ENCODE measurements around the gene GNE. TPM values are rescaled to one million over a fixed set of nuclear protein-coding genes. Genes with fewer than 3 reads are reported as not detected.

The GNE gene
- total and polyA plus RNA-seq, 12 donors, result 4.8 to 34.3 (median 20.7) TPM

- intact Hi-C loops (cut with DNase I), result no loop called here
- peak in 1 of 7 donors; percentile 49 for DNase-seq
- H3K36me3 ChIP-seq (replicated peaks in 1 of 2), result peaks cover 0 to 86% of the 10 kb centered on the region in 2 donors
- H3K9me3 ChIP-seq (replicated peaks in 1 of 3), result no peaks in the 10 kb centered on the region
- TF ChIP-seq POLR2A (IDR thresholded peaks at IDR 0.05) (no peak), CTCF (IDR thresholded peaks at IDR 0.05) (no peak)
- no peaks in the 10 kb centered on the region for H3K27me3 ChIP-seq
- H3K27ac ChIP-seq, result no peak overlapping the region
- 87 to 100% (median 91%) methylated on average over 3 of the region's 3 CpGs for WGBS, 4 donors
- no peaks in the 10 kb centered on the region for H3K4me1 ChIP-seq (replicated peaks in 1 of 2)
- H3K4me3 ChIP-seq, result no peak overlapping the region
These were observed 36.6 kb downstream of the GNE start for GRCh38 chr9:36221667-36222066.

- Histone ChIP-seq H3K36me3 (replicated peaks in 1 of 2) (peaks cover 0 to 67% of the 10 kb centered on the region in 2 donors), H3K27me3 (no peaks in the 10 kb centered on the region), H3K4me1 (replicated peaks in 1 of 2) (peaks cover 10 to 21% of the 10 kb centered on the region in 2 donors), H3K27ac (no peak overlapping the region), H3K9me3 (replicated peaks in 1 of 3) (no peaks in the 10 kb centered on the region), H3K4me3 (no peak overlapping the region)
- intact Hi-C loops (cut with DNase I), result no loop called here
- TF ChIP-seq POLR2A (IDR thresholded peaks at IDR 0.05) (no peak), CTCF (IDR thresholded peaks at IDR 0.05) (no peak)
- no peak for DNase-seq
- 88 to 92% (median 90%) methylated on average over 7 of the region's 7 CpGs for WGBS, 4 donors
These were observed 39.8 kb downstream of the GNE start for GRCh38 chr9:36218411-36218901.

- WGBS, 4 donors, result 92 to 100% (median 95%) methylated on average over 5 of the region's 5 CpGs
- no peak overlapping the region for H3K27ac ChIP-seq
- TF ChIP-seq POLR2A (IDR thresholded peaks at IDR 0.05), result no peak
- no peak for TF ChIP-seq CTCF (IDR thresholded peaks at IDR 0.05)
- H3K36me3 ChIP-seq (replicated peaks in 1 of 2), result peaks cover 0 to 66% of the 10 kb centered on the region in 2 donors
- H3K9me3 ChIP-seq (replicated peaks in 1 of 3), result no peaks in the 10 kb centered on the region
- DNase-seq, result no peak
- peaks cover 10 to 21% of the 10 kb centered on the region in 2 donors for H3K4me1 ChIP-seq (replicated peaks in 1 of 2)
- H3K27me3 ChIP-seq, result no peaks in the 10 kb centered on the region
- H3K4me3 ChIP-seq, result no peak overlapping the region
- intact Hi-C loops (cut with DNase I), result no loop called here
These were observed 40.2 kb downstream of the GNE start for GRCh38 chr9:36218011-36218410.

- WGBS, 4 donors, result 77 to 79% (median 79%) methylated on average over 11 to 13 of the region's 13 CpGs
- DNase-seq, result no peak
- H3K36me3 ChIP-seq (replicated peaks in 1 of 2), result peaks cover 0 to 65% of the 10 kb centered on the region in 2 donors
- H3K27ac ChIP-seq, result no peak overlapping the region
- intact Hi-C loops (cut with DNase I), result no loop called here
- TF ChIP-seq POLR2A (IDR thresholded peaks at IDR 0.05) (no peak), CTCF (IDR thresholded peaks at IDR 0.05) (no peak)
- H3K27me3 ChIP-seq, result no peaks in the 10 kb centered on the region
- H3K4me1 ChIP-seq (replicated peaks in 1 of 2), result peaks cover 10 to 21% of the 10 kb centered on the region in 2 donors
- no peaks in the 10 kb centered on the region for H3K9me3 ChIP-seq (replicated peaks in 1 of 3)
- H3K4me3 ChIP-seq, result no peak overlapping the region
These were observed 40.8 kb downstream of the GNE start for GRCh38 chr9:36217256-36217968.
